ENCODE data around the gene KRTAP5-2.
"Not testable (repeated sequence)": the region's sequence is repeated elsewhere in the genome, so short reads cannot be mapped to it uniquely, and the experiment has no call there.

KRTAP5-2 gene

GRCh38 chr11:1625541-1625940, 27.4 kb upstream of the KRTAP5-2 start:
- DNase-seq: no peak

- no peak for DNase-seq
Measured at GRCh38 chr11:1624621-1625020, 26.5 kb upstream of the KRTAP5-2 start.

- DNase-seq: no peak
Measured at GRCh38 chr11:1623716-1624115, 25.6 kb upstream of the KRTAP5-2 start.

GRCh38 chr11:1622086-1622485, 24.0 kb upstream of the KRTAP5-2 start, which contains the start of gene KRTAP5-4:
KRTAP5-4 (minus strand) TSS chr11:1622138; CDS start chr11:1622093, 45 bp downstream.
- DNase-seq: no peak

GRCh38 chr11:1619449-1619848, 21.4 kb upstream of the KRTAP5-2 start:
- DNase-seq: no peak

- no peak for DNase-seq
Measured at GRCh38 chr11:1618231-1618630, 20.1 kb upstream of the KRTAP5-2 start.

- no peak for DNase-seq
Measured at GRCh38 chr11:1608363-1608762, 10.3 kb upstream of the KRTAP5-2 start, which contains the start of gene KRTAP5-3. KRTAP5-3 (minus strand) TSS chr11:1608463; CDS start chr11:1608385, 78 bp downstream.

GRCh38 chr11:1607901-1608300, 9.8 kb upstream of the KRTAP5-2 start:
- DNase-seq: not testable (repeated sequence)

- DNase-seq: not testable (repeated sequence)
Measured at GRCh38 chr11:1607156-1607845, 9.2 kb upstream of the KRTAP5-2 start.

- DNase-seq: not testable (repeated sequence)
Measured at GRCh38 chr11:1605923-1606322, 7.8 kb upstream of the KRTAP5-2 start.

GRCh38 chr11:1604711-1605110, 6.6 kb upstream of the KRTAP5-2 start:
- DNase-seq: no peak

- no peak for DNase-seq
Measured at GRCh38 chr11:1604181-1604580, 6.1 kb upstream of the KRTAP5-2 start.

GRCh38 chr11:1603629-1604028, 5.5 kb upstream of the KRTAP5-2 start:
- DNase-seq: no peak

- peak; percentile 6 for DNase-seq
Measured at GRCh38 chr11:1601663-1602062, 3.6 kb upstream of the KRTAP5-2 start.

GRCh38 chr11:1600626-1601025, 2.5 kb upstream of the KRTAP5-2 start:
- no peak for DNase-seq

- DNase-seq: no peak
Measured at GRCh38 chr11:1598816-1599215, 722 bp upstream of the KRTAP5-2 start.

- DNase-seq: not testable (repeated sequence)
Measured at GRCh38 chr11:1598406-1598805, 312 bp upstream of the KRTAP5-2 start.

GRCh38 chr11:1597331-1597993, 632 bp downstream of the KRTAP5-2 start:
- DNase-seq: no peak

GRCh38 chr11:1596576-1597121, 1.4 kb downstream of the KRTAP5-2 start:
- DNase-seq: not testable (repeated sequence)

- not testable (repeated sequence) for DNase-seq
Measured at GRCh38 chr11:1595994-1596575, 2.0 kb downstream of the KRTAP5-2 start.

- DNase-seq: no peak
Measured at GRCh38 chr11:1592628-1593027, 5.5 kb downstream of the KRTAP5-2 start.

- DNase-seq: no peak
Measured at GRCh38 chr11:1589996-1590395, 8.1 kb downstream of the KRTAP5-2 start.

GRCh38 chr11:1589191-1589963, 8.7 kb downstream of the KRTAP5-2 start:
- not testable (repeated sequence) for DNase-seq
